Stimulated activated CD4-positive, alpha-beta T cell treated with anti-CD3 and anti-CD28 coated beads, Interleukin-2, amount 100 ng/mL, for 4 hours (primary cell): Measurements from ENCODE around the gene DACH1.
"Not testable (repeated sequence)": the region's sequence is repeated elsewhere in the genome, so short reads cannot be mapped to it uniquely, and the experiment has no call there.

Experiments
- DNase-seq: peaks from one replicate; pipeline ENCODE4 v3.0.0-alpha.2; 2020; ENCODE audit warnings: low read depth

Gene DACH1

DNA sequence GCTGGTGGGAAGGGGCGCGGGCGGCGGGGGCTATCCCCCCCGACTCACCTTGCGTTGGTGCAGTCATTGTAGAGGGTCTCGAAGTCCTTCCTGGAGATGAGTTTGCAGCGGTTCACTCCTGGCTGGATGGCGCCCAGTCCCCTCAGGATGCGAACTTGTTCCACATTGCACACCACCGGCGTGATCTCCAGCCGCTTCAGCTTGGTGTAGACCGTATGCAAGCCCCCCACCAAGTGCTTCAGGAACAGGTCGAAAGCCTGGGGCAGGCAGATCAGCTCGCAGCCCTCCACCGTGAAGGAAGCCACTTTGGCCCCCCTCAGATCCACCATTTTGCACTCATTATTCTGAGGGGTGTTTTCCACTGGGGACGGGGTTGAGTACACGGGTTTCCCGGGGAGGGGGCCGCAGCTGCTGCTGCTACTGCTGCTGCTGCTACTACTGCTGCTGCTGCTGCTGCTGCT is 1.1 kb downstream of the DACH1 start:
- DNase-seq = no peak

DNA sequence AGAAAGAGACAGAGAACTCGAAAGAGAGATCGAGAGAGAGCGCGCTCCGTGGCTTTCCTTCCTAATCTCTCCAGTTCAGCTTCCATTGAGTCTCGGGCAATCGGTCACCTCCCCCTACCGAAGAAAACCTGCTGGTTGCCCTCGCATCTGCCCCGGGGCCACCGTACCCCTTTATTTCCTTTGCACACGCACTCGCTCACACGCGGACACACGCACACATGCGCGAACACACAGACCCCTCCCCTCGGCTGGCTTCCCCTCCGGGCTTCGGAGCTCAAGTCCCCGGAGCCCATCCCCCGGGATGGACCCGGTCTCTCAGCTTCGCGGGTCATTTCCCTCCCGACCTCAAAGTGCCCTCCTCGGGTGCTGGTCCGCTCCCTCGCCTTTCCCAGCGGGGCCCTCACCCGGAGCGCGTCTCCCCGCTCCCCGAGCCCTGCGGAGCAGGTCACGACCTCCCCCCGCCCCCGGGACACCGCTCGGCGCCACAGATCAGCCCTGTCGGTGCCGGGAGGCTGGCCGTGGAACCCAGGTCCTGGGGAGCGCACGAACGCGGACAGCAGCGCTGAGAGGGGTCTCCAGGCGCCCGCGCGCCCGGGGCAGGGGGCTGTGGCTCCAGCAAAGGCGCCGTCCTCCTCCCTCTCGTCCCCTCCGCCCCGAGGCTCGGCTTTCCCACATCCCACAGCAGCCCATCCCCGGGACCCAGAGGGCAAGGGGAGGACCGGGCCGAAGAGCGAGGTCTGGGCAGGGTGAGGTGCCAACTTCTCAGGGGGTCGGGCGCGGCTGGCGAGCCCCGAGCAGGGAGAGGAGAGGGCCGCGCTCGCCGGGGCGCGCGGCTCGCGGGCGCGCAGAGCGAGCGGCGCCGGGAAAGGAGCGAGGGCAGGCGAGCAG is 1.8 kb downstream of the DACH1 start:
- DNase-seq = no peak

DNA sequence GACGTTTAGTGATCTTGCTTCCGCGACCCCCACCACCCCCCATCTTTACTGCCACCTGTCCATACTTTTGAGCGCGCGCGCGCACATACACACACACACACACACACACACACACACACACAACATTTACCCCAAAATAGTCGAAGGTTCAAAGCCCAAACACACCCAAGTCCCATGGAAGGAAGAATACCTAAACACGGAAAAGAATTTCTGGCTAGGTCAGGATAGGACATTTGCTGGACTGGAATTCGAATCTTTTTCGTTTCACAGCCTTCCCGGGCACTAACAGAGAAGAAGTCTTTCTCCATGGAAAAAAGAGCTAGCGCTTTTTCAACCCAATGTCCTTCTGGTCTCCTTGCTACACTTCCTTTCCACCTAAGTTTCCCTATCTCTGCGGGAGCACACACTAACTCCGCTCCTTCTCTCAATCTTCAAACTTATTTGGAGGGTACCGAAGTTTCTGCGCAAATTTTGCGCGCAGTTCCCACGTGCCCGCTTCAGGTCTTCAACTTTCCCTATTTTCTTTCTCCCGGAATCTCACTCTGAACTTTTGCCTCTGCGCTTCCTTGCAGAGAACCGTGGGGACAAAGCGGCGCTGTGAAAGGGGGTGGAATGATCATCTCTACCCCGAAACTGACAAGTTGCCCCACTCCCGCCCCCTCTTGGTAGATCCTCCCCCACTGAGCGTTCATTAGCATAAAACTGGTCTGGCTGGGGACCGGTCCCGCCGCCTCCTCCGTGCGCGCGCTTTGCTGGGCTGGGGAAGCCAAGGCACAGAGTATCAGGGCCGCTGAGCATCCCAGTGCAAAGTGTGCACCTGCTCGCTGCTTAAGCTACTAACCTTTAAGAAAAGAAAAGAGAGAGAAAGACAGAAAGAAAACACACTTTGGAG is 2.7 kb downstream of the DACH1 start:
- no peak for DNase-seq

DNA sequence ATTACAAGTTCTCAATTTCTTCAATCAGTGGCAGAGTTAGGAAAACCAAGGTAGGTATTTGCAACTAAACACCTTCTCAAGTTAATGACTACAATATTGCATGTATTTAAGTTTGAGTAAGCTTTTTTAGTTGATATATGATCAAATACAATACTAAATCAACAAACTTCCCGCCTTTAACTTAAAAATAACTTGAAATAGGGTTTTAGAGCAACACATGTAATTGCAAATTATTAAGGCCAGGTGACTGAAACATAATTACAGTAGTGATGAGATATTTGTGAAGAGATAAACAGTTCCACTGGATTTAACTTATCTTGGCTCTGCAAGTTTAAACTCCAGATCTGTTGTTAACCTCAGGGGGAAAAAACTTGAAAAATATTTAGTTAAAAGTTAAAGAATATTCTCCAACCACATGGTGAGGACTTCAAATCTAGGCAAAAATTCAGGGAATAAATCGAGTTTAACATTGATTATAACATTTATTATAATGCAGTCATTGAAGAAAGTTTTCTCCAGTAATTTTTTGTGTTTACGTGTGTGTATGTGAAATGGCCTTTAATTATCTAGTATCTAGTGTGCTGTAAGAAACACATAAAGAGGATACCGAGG is 3.6 kb downstream of the DACH1 start:
- DNase-seq = no peak

DNA sequence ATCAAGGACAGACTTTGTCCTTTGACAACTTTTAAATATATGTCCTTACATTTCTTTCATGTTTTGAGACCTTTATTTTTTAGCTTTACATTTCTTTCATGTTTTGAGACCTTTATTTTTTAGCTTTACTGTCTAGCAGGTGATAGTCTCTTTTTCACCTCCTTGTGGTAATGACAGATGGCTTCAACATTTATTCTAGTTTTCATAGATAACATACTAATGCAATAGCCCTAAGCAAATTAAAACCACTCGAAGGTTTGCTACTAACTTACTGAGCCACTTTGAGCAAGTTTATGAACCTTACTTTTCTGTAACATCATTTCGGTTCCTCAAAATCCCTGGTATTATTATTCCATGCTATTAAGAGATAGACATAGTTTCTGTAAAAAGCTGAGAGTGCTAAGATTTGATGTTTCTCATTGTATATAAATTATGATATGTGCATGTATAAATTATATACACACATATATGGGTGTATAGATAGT is 4.5 kb downstream of the DACH1 start:
- DNase-seq = no peak

DNA sequence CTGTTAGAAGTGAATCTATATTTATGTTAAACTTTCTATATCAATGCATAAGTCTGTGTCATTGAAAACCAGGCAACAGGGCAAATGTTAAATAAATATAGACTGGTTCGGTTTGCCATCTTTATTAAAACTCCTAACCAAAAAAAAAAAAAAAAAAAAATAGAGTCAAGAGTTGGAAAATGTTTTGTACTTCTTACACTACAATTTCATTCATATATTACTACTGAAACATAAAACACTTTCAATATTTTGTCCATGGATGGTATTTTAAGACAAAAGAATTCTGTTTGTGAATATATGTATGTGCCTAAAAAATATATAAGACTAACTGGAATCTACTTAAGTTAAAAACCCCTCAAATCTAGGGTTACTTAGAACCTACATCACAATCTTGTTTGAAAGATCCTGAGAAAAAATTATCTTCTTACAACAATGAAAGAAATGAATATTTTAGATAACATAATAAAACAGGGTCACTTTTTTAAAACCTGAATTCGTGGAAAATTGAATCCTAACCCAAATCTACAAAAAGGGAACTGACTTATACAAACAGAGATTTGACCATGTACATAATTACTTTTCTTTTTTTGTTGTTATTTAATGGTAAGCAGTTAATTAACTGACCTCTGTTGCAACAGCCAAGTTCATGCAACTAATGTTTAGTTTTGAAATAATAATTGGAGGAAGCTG is 5.1 kb downstream of the DACH1 start:
- no peak for DNase-seq

DNA sequence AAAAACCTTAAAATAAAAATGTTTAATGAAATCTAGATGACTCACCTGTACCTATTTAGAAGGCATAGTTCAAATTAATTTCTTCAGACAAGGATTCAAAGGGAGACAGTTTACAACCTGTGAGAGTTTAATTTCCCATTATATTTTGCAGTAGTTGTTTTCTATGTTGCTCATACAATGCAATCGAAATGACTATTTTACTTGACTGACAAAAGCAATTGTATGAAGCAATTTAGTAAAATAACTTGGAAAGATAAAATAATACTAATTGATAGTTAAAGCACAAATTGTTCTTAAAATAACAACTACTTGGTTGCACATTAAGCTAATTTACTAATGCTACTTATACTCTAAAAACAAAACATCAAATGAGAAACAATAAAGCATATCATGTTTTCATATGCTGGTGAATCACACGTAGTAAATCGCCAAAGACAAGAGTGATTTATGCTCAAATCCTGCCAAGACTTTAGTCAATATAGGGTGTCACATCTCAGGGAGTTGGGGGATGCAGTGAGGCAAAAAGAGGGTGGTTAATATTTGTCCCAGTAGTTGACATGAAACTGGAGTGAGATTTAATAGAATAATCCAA is 6.4 kb downstream of the DACH1 start:
- DNase-seq = no peak

DNA sequence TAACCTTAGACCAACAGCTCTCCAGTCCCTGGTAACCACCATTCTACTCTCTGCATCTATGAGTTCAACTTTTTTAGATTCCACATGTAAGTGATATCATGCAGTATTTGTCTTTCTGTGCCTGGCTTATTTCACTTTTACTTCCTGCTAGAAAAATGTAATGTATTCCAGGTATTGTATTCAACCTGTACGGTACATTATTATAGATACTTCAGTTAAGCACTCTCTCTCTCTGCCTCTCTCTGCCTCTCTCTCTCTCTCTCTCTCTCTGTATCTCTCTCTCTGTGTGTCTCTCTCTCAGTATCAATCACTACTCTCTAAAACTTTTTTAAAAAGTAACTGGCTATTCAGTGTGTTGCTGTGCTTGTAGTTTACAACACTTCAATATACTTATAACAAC is 8.4 kb downstream of the DACH1 start:
- no peak for DNase-seq

DNA sequence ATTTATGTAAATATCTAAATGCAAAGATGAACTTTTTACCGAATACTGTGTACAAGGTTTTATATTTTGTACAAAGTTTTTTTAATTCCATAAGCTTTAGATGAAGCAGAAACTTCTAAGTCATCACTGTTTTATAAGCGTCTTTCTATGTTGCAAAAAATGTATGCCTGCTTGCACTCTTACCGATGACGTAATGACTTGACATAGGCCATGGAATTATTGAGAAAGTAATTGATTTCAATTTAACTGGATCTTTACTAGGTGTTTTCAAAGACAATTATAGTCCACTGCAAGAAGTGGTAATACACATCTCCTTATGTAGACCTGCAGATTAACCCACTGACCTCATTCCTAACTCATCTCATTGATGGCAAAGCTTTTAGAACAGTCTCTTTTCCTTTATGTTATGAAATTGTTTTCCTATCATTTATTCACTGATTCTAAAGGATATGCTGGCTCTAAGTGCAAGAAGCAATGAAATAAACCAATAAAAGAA is 10.4 kb downstream of the DACH1 start:
- no peak for DNase-seq

DNA sequence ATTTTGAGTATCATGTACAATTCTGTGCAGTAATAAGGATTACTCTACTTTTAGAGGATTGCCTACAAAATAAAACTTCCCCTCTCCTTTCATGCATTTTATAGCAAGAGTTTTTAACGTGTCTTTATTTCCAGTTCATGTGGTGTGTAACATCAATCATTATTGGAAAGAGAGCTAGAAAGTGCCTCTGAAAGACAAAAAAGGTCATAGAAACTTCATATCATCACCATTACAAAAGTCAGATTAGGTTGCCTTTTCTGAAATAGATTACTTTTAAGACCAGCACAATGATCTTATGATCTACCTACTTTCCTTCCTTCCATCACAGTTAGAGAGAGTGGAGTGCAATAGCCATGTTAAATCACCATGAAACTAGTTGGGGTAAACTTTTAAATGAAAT is 12.6 kb downstream of the DACH1 start:
- no peak for DNase-seq

DNA sequence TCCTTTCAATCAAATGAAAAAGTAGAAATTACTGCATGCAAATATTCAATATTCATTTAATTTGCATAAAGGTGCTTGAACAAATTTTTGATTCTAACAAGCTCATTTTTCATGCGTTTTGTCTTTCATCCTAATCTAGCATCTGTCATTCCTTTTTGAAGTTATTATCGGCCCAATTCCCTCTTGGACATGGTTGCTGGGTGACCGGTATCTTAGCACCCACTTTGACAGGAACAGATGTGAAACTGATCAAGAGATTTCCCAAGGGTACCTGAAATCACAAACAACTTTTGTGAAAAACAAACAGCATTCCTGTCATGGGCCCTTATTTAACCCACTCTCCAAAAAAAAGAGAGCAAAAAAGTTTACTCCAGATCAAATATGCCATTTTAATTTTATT is 13.3 kb downstream of the DACH1 start:
- no peak for DNase-seq

DNA sequence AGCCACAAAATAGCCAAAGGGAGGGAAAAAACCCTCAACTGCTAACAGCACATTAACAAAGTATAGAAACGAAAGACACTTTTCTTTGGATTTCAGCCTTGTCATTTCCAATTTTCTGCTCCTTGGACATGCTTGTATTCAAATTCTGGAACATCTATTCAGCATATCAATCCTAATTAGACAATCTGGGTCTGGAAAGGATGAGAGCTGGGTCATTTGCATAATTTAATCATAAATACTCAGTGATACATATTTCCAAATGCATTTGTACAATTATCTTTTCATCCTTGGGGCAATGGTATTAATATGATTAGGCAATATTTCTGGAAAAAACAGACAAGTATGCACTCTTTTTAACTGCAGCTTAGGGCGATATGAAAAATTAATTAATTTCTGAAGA is 14.3 kb downstream of the DACH1 start:
- no peak for DNase-seq

DNA sequence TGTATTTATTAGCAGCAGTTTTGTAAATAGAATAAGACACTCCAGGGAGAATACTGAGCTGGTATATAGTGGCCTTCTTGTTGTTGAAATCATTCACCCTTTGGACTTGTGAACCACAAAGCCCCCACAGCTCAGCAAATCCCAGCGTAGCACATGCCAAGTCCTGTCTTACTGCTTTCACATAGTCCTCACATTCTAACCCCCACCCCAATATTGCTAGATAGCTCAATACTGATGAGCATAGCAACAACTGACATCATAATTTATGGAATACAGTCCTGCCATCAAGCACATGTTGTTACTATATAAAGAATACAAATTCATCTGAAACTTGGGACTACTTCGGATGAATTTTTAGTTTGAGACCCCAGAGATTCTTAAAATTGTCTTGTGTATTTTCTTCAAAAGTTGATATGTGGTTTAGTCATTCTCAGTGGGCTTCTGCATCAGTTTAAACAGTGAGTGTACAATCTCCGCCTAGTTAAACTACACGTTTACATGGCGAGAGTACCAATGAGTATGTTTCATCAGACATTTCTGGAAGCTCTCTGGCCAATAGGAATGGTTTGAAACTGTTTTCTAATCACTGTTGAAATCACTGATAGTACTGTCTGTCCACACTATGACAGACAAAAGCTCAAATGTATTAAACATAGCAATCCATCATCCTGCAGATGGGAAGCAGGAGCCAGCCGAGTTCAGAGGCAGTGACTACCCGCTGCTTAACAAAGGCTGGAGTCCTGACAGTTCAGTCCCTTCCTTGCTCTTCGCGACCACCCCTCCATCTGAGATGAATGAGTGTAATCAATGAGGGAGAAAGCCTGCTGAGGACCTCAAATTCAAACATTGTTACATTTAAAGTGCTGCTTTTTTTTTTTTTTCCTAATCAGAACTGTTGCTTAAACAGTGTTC is 15.2 kb downstream of the DACH1 start:
- DNase-seq = no peak

DNA sequence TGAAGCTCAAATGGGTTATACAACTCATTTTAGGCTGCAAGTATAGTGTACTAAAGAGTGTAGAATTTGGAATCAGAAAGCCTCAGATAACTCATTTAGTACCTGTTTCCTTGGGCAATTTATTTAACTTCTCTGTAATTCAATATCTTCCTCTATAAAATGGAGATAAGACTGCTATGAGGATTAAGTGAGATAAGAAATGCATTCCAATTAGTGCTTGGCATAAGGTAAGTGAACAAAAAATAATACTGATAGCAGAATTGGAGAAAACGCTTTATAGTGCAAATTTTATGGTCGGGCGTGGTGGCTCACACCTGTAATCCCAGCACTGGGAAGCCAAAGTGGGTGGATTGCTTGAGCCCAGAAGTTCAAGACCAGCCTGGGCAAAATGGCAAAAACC is 25.0 kb downstream of the DACH1 start:
- DNase-seq = no peak

DNA sequence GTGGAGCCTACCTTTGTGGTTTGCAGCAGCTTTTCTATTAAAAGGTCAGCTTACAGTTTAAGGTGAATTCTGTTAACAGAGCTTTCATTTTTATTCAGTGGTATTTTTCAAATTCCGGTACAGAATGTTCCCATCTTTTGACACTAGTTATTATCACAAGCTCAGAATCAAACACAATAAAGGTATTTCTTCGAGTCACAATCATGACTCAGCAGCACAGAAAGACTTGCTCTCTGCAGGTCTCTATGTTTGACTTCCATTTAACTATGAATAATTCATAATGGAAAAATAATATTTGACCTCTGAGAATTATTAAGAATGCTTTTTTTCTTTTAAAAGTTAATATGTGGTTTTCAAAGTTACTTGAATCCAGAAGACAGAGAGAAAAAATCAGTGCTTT is 28.2 kb downstream of the DACH1 start:
- no peak for DNase-seq

DNA sequence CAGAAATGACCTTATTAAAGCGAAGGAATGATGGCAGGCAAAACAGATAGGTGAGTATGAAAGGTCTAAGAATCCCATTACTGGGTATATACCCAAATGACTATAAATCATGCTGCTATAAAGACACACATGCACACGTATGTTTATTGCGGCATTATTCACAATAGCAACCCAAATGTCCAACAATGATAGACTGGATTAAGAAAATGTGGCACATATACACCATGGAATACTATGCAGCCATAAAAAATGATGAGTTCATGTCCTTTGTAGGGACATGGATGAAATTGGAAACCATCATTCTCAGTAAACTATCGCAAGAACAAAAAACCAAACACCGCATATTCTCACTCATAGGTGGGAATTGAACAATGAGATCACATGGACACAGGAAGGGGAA is 29.4 kb downstream of the DACH1 start:
- not testable (repeated sequence) for DNase-seq

DNA sequence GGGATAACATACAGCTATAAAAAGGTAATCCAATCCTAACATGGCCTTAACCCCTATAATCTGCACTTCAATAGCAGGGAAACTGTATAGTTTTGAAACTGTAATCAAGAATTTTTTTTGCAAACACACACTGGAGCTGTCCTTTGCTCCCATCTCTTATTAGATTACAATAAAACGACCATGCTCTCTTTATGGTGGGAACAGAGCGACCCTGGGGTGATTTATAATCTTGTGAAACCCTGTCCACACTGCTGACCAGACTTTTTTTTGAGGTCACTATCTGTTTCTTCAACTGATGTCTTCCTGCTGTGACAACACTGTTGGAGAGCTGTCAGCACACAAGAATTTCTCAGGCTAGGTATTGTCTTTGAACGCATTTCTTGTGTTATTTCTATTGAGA is 35.3 kb downstream of the DACH1 start:
- no peak for DNase-seq

DNA sequence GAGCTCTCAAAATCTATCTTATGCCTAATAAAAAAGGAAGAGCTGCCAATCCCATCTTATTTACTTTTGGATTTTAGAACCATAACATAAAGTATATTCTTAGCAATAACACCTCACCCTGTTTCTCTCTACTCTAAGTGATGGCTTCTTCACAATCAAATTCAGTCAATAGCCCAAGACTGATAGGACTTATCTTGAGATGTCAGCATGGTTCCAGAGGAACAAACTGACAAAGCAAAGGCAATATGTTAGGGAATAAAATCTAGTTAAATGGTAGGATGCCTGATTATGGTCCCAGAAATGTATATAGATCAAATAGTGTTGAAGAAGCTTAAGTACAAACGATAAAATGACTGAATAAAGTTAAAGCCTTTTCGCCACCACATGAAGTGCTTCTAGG is 36.3 kb downstream of the DACH1 start:
- DNase-seq = no peak

DNA sequence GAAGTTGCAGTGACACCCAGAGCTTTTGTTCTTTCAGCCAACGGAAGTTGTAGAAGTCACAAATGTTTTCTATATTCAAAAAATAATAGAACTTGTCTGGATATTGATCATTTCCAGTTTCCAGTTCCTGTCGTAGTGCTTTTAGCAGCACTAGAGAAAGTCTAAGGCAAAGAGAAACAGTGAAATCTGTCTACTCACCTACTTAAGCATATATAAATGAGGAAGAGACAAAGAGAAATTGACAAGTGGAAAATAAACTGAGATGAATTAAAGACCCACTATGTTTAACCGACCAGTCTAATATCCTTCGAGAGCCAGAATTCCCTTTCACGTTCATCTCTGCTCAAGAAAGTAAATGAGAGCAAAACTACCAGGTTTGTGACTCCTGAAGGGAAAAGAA is 36.7 kb downstream of the DACH1 start:
- DNase-seq = no peak

DNA sequence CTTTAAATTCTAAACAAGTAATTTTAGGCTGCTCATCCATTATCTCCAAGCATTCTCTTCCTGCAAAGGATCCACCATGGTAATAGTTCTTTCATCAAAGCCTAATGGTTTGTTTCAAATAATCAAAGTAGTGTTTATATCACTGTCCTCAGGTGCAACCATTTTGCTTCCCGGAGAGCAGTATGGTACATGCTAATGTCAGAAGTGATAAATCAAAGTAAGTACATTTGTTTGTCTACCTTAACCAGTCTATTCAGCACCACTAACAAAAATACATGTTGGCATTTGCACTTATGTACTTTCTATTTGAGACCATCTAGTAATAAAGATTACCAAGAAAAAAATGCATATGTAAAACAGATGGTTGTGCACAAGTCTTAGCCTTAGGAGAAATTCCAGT is 37.5 kb downstream of the DACH1 start:
- no peak for DNase-seq
